Activated naive CD4-positive, alpha-beta T cell treated with anti-CD3 and anti-CD28 coated beads, Interleukin-2, amount 10 ng/mL, durations not matched to agents 7 days and 5 days (primary cell): Measurements from ENCODE around the gene RARRES1.

Source experiments
- CTCF ChIA-PET: fragments of 350-600 bp; sonication (Branson Sonifier 250); formaldehyde crosslinking; loops from one replicate; lab custom pipeline; 2021; ENCODE audit warnings: antibody characterized with exemption; lab: Charles Lee
- DNase-seq: peaks from one replicate; pipeline ENCODE4 v3.0.0-alpha.2; 2020
- H3K27ac Mint-ChIP-seq: one replicate; pipeline ENCODE4 v1.8.0; 2021; ENCODE audit warnings: mild to moderate bottlenecking, moderate library complexity, mixed read lengths
- H3K27me3 Mint-ChIP-seq: one replicate; pipeline ENCODE4 v1.8.0; 2021; ENCODE audit warnings: mild to moderate bottlenecking, mixed read lengths
- H3K36me3 Mint-ChIP-seq: one replicate; pipeline ENCODE4 v1.8.0; 2021; ENCODE audit warnings: mixed read lengths
- H3K4me1 Mint-ChIP-seq: one replicate; pipeline ENCODE4 v1.8.0; 2021; ENCODE audit warnings: mixed read lengths
- H3K4me3 Mint-ChIP-seq: one replicate; pipeline ENCODE4 v1.8.0; 2021; ENCODE audit warnings: mild to moderate bottlenecking, moderate library complexity, mixed read lengths
- H3K9me3 Mint-ChIP-seq: one replicate; pipeline ENCODE4 v1.8.0; 2021; ENCODE audit warnings: mixed read lengths

Gene RARRES1

GRCh38 chr3:158731938-158732855, at the start of gene RARRES1:
RARRES1 (minus strand) TSS chr3:158732457; CDS start chr3:158732415, 42 bp downstream.
- Mint-ChIP-seq H3K27ac (no peak within 1 kb of the TSS), H3K36me3 (no peaks in the 10 kb centered on the region), H3K27me3 (peaks cover 19% of the 10 kb centered on the region), H3K4me3 (peak within 1 kb of the TSS; percentile 50), H3K4me1 (peaks cover 19% of the 10 kb centered on the region), H3K9me3 (peaks cover 7% of the 10 kb centered on the region)
- peak; percentile 56 for DNase-seq
- CTCF ChIA-PET, result interaction anchor here (1.1 kb wide), 1 partner anchor 59 kb away, joined by 5 read pairs; no protein-coding TSS in a partner anchor

GRCh38 chr3:158781849-158782248, 49.6 kb upstream of the RARRES1 start:
- no peak for DNase-seq
- Mint-ChIP-seq H3K27ac (no peak overlapping the region), H3K36me3 (no peaks in the 10 kb centered on the region), H3K27me3 (no peaks in the 10 kb centered on the region), H3K4me3 (no peak overlapping the region), H3K4me1 (no peaks in the 10 kb centered on the region), H3K9me3 (no peaks in the 10 kb centered on the region)
- CTCF ChIA-PET, result no interaction called here

- no peaks in the 10 kb centered on the region for H3K27me3 Mint-ChIP-seq
- CTCF ChIA-PET, result interaction anchor here (1.3 kb wide), 1 partner anchor 123 kb away, joined by 3 read pairs; no protein-coding TSS in a partner anchor
Observed at GRCh38 chr3:158781191-158781590, 48.9 kb upstream of the RARRES1 start.

GRCh38 chr3:158780766-158781165, 48.5 kb upstream of the RARRES1 start:
- Mint-ChIP-seq H3K4me3 (no peak overlapping the region), H3K9me3 (no peaks in the 10 kb centered on the region), H3K4me1 (peaks cover 4% of the 10 kb centered on the region), H3K36me3 (no peaks in the 10 kb centered on the region), H3K27me3 (no peaks in the 10 kb centered on the region), H3K27ac (no peak overlapping the region)
- no peak for DNase-seq
- CTCF ChIA-PET, result interaction anchor here (1.3 kb wide), 1 partner anchor 122 kb away, joined by 3 read pairs; no protein-coding TSS in a partner anchor

More at GRCh38 chr3:158781191-158781590, 48.9 kb upstream of the RARRES1 start:
- Mint-ChIP-seq H3K27ac (no peak overlapping the region), H3K4me1 (peaks cover 1% of the 10 kb centered on the region), H3K9me3 (no peaks in the 10 kb centered on the region), H3K4me3 (no peak overlapping the region), H3K36me3 (no peaks in the 10 kb centered on the region)
- no peak for DNase-seq

GRCh38 chr3:158777161-158777873, 45.1 kb upstream of the RARRES1 start:
- Mint-ChIP-seq H3K27ac (no peak overlapping the region), H3K4me1 (peaks cover 8% of the 10 kb centered on the region), H3K27me3 (no peaks in the 10 kb centered on the region), H3K36me3 (peaks cover 1% of the 10 kb centered on the region), H3K9me3 (no peaks in the 10 kb centered on the region), H3K4me3 (no peak overlapping the region)
- DNase-seq, result no peak
- CTCF ChIA-PET, result interaction anchor here (0.7 to 2.2 kb wide), 3 partner anchors 12 to 50 kb away, joined by 3 to 9 read pairs (median 5); no protein-coding TSS in a partner anchor

- H3K27ac Mint-ChIP-seq, result no peak overlapping the region
- H3K4me3 Mint-ChIP-seq, result no peak overlapping the region
- H3K27me3 Mint-ChIP-seq, result no peaks in the 10 kb centered on the region
- H3K36me3 Mint-ChIP-seq, result peaks cover 1% of the 10 kb centered on the region
- DNase-seq, result no peak
- CTCF ChIA-PET, result no interaction called here
- peaks cover 8% of the 10 kb centered on the region for H3K4me1 Mint-ChIP-seq
- H3K9me3 Mint-ChIP-seq, result no peaks in the 10 kb centered on the region
Observed at GRCh38 chr3:158776531-158776930, 44.3 kb upstream of the RARRES1 start.

GRCh38 chr3:158775426-158776410, 43.5 kb upstream of the RARRES1 start:
- H3K9me3 Mint-ChIP-seq, result no peaks in the 10 kb centered on the region
- H3K4me1 Mint-ChIP-seq, result peaks cover 8% of the 10 kb centered on the region
- no peaks in the 10 kb centered on the region for H3K27me3 Mint-ChIP-seq
- peaks cover 1% of the 10 kb centered on the region for H3K36me3 Mint-ChIP-seq
- H3K27ac Mint-ChIP-seq, result no peak overlapping the region
- CTCF ChIA-PET, result no interaction called here
- no peak for DNase-seq
- no peak overlapping the region for H3K4me3 Mint-ChIP-seq

- Mint-ChIP-seq H3K27ac (no peak overlapping the region), H3K9me3 (no peaks in the 10 kb centered on the region), H3K27me3 (no peaks in the 10 kb centered on the region), H3K4me3 (no peak overlapping the region), H3K4me1 (peaks cover 8% of the 10 kb centered on the region), H3K36me3 (peaks cover 1% of the 10 kb centered on the region)
- no peak for DNase-seq
- CTCF ChIA-PET, result no interaction called here
Observed at GRCh38 chr3:158774965-158775364, 42.7 kb upstream of the RARRES1 start.

- no peak overlapping the region for H3K4me3 Mint-ChIP-seq
- H3K9me3 Mint-ChIP-seq, result no peaks in the 10 kb centered on the region
- peaks cover 1% of the 10 kb centered on the region for H3K36me3 Mint-ChIP-seq
- H3K4me1 Mint-ChIP-seq, result peaks cover 8% of the 10 kb centered on the region
- no peaks in the 10 kb centered on the region for H3K27me3 Mint-ChIP-seq
- CTCF ChIA-PET, result interaction anchor here (1.2 kb wide), 1 partner anchor 34 kb away, joined by 3 read pairs; no protein-coding TSS in a partner anchor
- DNase-seq, result no peak
- H3K27ac Mint-ChIP-seq, result no peak overlapping the region
Observed at GRCh38 chr3:158773845-158774830, 41.9 kb upstream of the RARRES1 start.

- Mint-ChIP-seq H3K4me1 (peaks cover 8% of the 10 kb centered on the region), H3K27ac (no peak overlapping the region), H3K9me3 (no peaks in the 10 kb centered on the region), H3K4me3 (no peak overlapping the region), H3K36me3 (peaks cover 1% of the 10 kb centered on the region), H3K27me3 (no peaks in the 10 kb centered on the region)
- DNase-seq, result no peak
- CTCF ChIA-PET, result interaction anchor here (1.2 kb wide), 1 partner anchor 35 kb away, joined by 3 read pairs; no protein-coding TSS in a partner anchor
Observed at GRCh38 chr3:158773166-158773565, 40.9 kb upstream of the RARRES1 start.

- Mint-ChIP-seq H3K4me3 (no peak overlapping the region), H3K27ac (no peak overlapping the region), H3K36me3 (peaks cover 1% of the 10 kb centered on the region), H3K4me1 (peaks cover 8% of the 10 kb centered on the region), H3K27me3 (no peaks in the 10 kb centered on the region), H3K9me3 (no peaks in the 10 kb centered on the region)
- CTCF ChIA-PET, result interaction anchor here (1.5 kb wide), 1 partner anchor 17 kb away, joined by 5 read pairs; no protein-coding TSS in a partner anchor
- DNase-seq, result no peak
Observed at GRCh38 chr3:158771982-158772381, 39.7 kb upstream of the RARRES1 start.

GRCh38 chr3:158771577-158771976, 39.3 kb upstream of the RARRES1 start:
- peaks cover 1% of the 10 kb centered on the region for H3K36me3 Mint-ChIP-seq
- CTCF ChIA-PET, result interaction anchor here (1.5 kb wide), 1 partner anchor 18 kb away, joined by 5 read pairs; no protein-coding TSS in a partner anchor
- DNase-seq, result no peak
- no peaks in the 10 kb centered on the region for H3K9me3 Mint-ChIP-seq
- H3K27ac Mint-ChIP-seq, result no peak overlapping the region
- no peak overlapping the region for H3K4me3 Mint-ChIP-seq
- peaks cover 8% of the 10 kb centered on the region for H3K4me1 Mint-ChIP-seq
- H3K27me3 Mint-ChIP-seq, result no peaks in the 10 kb centered on the region
